ENCODE measurements around the gene CAMTA1. TPM values are rescaled to one million over a fixed set of nuclear protein-coding genes. Genes with fewer than 3 reads are reported as not detected.

Gene CAMTA1
- total RNA-seq, 1 donor = 71.6 TPM

- Histone ChIP-seq H3K4me3 (ENCODE audit: low read length) (no peak overlapping the region), H3K4me1 (ENCODE audit: insufficient read depth, low read length) (no peaks in the 10 kb centered on the region), H3K27me3 (ENCODE audit: insufficient read depth, low read length) (no peaks in the 10 kb centered on the region), H3K9me3 (ENCODE audit: low read depth, low read length) (no peaks in the 10 kb centered on the region)
Measured at GRCh38 chr1:6864166-6864565, 78.9 kb downstream of the CAMTA1 start.

- Histone ChIP-seq H3K4me1 (ENCODE audit: insufficient read depth, low read length) (no peaks in the 10 kb centered on the region), H3K27me3 (ENCODE audit: insufficient read depth, low read length) (no peaks in the 10 kb centered on the region), H3K9me3 (ENCODE audit: low read depth, low read length) (no peaks in the 10 kb centered on the region), H3K4me3 (ENCODE audit: low read length) (no peak overlapping the region)
Measured at GRCh38 chr1:6866825-6867224, 81.6 kb downstream of the CAMTA1 start.

- no peaks in the 10 kb centered on the region for H3K4me1 ChIP-seq (ENCODE audit: insufficient read depth, low read length)
- H3K9me3 ChIP-seq (ENCODE audit: low read depth, low read length) = no peaks in the 10 kb centered on the region
- H3K4me3 ChIP-seq (ENCODE audit: low read length) = no peak overlapping the region
- H3K27me3 ChIP-seq (ENCODE audit: insufficient read depth, low read length) = no peaks in the 10 kb centered on the region
Measured at GRCh38 chr1:6867321-6867720, 82.1 kb downstream of the CAMTA1 start.

GRCh38 chr1:6867729-6868659 lies 82.7 kb downstream of the CAMTA1 start:
- H3K4me3 ChIP-seq (ENCODE audit: low read length) = no peak overlapping the region
- no peaks in the 10 kb centered on the region for H3K4me1 ChIP-seq (ENCODE audit: insufficient read depth, low read length)
- H3K27me3 ChIP-seq (ENCODE audit: insufficient read depth, low read length) = no peaks in the 10 kb centered on the region
- no peaks in the 10 kb centered on the region for H3K9me3 ChIP-seq (ENCODE audit: low read depth, low read length)

- Histone ChIP-seq H3K9me3 (ENCODE audit: low read depth, low read length) (no peaks in the 10 kb centered on the region), H3K4me1 (ENCODE audit: insufficient read depth, low read length) (no peaks in the 10 kb centered on the region), H3K27me3 (ENCODE audit: insufficient read depth, low read length) (no peaks in the 10 kb centered on the region), H3K4me3 (ENCODE audit: low read length) (no peak overlapping the region)
Measured at GRCh38 chr1:6868660-6869380, 83.6 kb downstream of the CAMTA1 start.

- H3K4me3 ChIP-seq (ENCODE audit: low read length) = no peak overlapping the region
- H3K27me3 ChIP-seq (ENCODE audit: insufficient read depth, low read length) = no peaks in the 10 kb centered on the region
- no peaks in the 10 kb centered on the region for H3K4me1 ChIP-seq (ENCODE audit: insufficient read depth, low read length)
- no peaks in the 10 kb centered on the region for H3K9me3 ChIP-seq (ENCODE audit: low read depth, low read length)
Measured at GRCh38 chr1:6869545-6869944, 84.3 kb downstream of the CAMTA1 start.

- H3K27me3 ChIP-seq (ENCODE audit: insufficient read depth, low read length) = no peaks in the 10 kb centered on the region
- no peaks in the 10 kb centered on the region for H3K4me1 ChIP-seq (ENCODE audit: insufficient read depth, low read length)
- no peak overlapping the region for H3K4me3 ChIP-seq (ENCODE audit: low read length)
- H3K9me3 ChIP-seq (ENCODE audit: low read depth, low read length) = no peaks in the 10 kb centered on the region
Measured at GRCh38 chr1:6870086-6870485, 84.8 kb downstream of the CAMTA1 start.

GRCh38 chr1:6870571-6870970 lies 85.3 kb downstream of the CAMTA1 start:
- H3K27me3 ChIP-seq (ENCODE audit: insufficient read depth, low read length) = no peaks in the 10 kb centered on the region
- H3K4me3 ChIP-seq (ENCODE audit: low read length) = no peak overlapping the region
- no peaks in the 10 kb centered on the region for H3K4me1 ChIP-seq (ENCODE audit: insufficient read depth, low read length)
- no peaks in the 10 kb centered on the region for H3K9me3 ChIP-seq (ENCODE audit: low read depth, low read length)

- Histone ChIP-seq H3K4me3 (ENCODE audit: low read length) (no peak overlapping the region), H3K4me1 (ENCODE audit: insufficient read depth, low read length) (no peaks in the 10 kb centered on the region), H3K27me3 (ENCODE audit: insufficient read depth, low read length) (no peaks in the 10 kb centered on the region), H3K9me3 (ENCODE audit: low read depth, low read length) (no peaks in the 10 kb centered on the region)
Measured at GRCh38 chr1:6871300-6871972, 86.2 kb downstream of the CAMTA1 start.

- Histone ChIP-seq H3K9me3 (ENCODE audit: low read depth, low read length) (no peaks in the 10 kb centered on the region), H3K27me3 (ENCODE audit: insufficient read depth, low read length) (no peaks in the 10 kb centered on the region), H3K4me3 (ENCODE audit: low read length) (no peak overlapping the region), H3K4me1 (ENCODE audit: insufficient read depth, low read length) (no peaks in the 10 kb centered on the region)
Measured at GRCh38 chr1:6872573-6873261, 87.5 kb downstream of the CAMTA1 start.

- Histone ChIP-seq H3K27me3 (ENCODE audit: insufficient read depth, low read length) (no peaks in the 10 kb centered on the region), H3K4me1 (ENCODE audit: insufficient read depth, low read length) (no peaks in the 10 kb centered on the region), H3K4me3 (ENCODE audit: low read length) (no peak overlapping the region), H3K9me3 (ENCODE audit: low read depth, low read length) (no peaks in the 10 kb centered on the region)
Measured at GRCh38 chr1:6873298-6874015, 88.2 kb downstream of the CAMTA1 start.

GRCh38 chr1:6874298-6874697 lies 89.0 kb downstream of the CAMTA1 start:
- Histone ChIP-seq H3K27me3 (ENCODE audit: insufficient read depth, low read length) (no peaks in the 10 kb centered on the region), H3K9me3 (ENCODE audit: low read depth, low read length) (no peaks in the 10 kb centered on the region), H3K4me1 (ENCODE audit: insufficient read depth, low read length) (no peaks in the 10 kb centered on the region), H3K4me3 (ENCODE audit: low read length) (no peak overlapping the region)

GRCh38 chr1:6880951-6881690 lies 95.9 kb downstream of the CAMTA1 start:
- no peaks in the 10 kb centered on the region for H3K4me1 ChIP-seq (ENCODE audit: insufficient read depth, low read length)
- H3K27me3 ChIP-seq (ENCODE audit: insufficient read depth, low read length) = no peaks in the 10 kb centered on the region
- no peak overlapping the region for H3K4me3 ChIP-seq (ENCODE audit: low read length)
- no peaks in the 10 kb centered on the region for H3K9me3 ChIP-seq (ENCODE audit: low read depth, low read length)

GRCh38 chr1:6882414-6882813 lies 97.2 kb downstream of the CAMTA1 start:
- H3K9me3 ChIP-seq (ENCODE audit: low read depth, low read length) = no peaks in the 10 kb centered on the region
- no peaks in the 10 kb centered on the region for H3K27me3 ChIP-seq (ENCODE audit: insufficient read depth, low read length)
- no peaks in the 10 kb centered on the region for H3K4me1 ChIP-seq (ENCODE audit: insufficient read depth, low read length)
- no peak overlapping the region for H3K4me3 ChIP-seq (ENCODE audit: low read length)
